HG03342 (cell line): ENCODE measurements around the gene NRF1.

Experiments used
- ATAC-seq: cut with Tn5 transposase; IDR thresholded peaks from one replicate; pipeline ENCODE4 v1.9.1; 2021; ENCODE audit warnings: mild to moderate bottlenecking, moderate library complexity; ENCODE audit not compliant: unreplicated experiment

Gene NRF1

DNA sequence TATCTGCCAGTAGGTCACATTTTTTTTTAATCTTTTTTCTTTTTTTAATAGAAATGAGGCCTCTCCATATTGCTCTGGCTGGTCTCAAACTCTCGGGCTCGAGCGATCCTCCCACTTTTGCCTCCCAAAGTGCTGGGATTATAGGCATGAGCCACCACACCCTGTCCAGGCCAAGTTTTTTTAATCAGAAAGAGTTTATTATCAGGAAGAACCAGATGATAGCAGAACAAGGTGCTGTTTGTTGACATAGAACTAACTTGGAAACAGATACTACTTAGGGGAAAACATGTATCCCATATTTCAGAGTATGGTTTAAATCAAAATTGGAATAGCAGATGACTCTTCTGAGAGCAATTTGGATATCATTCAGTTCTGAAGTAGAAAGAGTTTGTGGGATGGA is 118.6 kb downstream of the NRF1 start:
- ATAC-seq, result no peak

GRCh38 chr7:129734400-129734799 is 122.9 kb downstream of the NRF1 start:
- no peak for ATAC-seq

- no peak for ATAC-seq
These were observed 127.9 kb downstream of the NRF1 start for GRCh38 chr7:129739427-129739826.

DNA sequence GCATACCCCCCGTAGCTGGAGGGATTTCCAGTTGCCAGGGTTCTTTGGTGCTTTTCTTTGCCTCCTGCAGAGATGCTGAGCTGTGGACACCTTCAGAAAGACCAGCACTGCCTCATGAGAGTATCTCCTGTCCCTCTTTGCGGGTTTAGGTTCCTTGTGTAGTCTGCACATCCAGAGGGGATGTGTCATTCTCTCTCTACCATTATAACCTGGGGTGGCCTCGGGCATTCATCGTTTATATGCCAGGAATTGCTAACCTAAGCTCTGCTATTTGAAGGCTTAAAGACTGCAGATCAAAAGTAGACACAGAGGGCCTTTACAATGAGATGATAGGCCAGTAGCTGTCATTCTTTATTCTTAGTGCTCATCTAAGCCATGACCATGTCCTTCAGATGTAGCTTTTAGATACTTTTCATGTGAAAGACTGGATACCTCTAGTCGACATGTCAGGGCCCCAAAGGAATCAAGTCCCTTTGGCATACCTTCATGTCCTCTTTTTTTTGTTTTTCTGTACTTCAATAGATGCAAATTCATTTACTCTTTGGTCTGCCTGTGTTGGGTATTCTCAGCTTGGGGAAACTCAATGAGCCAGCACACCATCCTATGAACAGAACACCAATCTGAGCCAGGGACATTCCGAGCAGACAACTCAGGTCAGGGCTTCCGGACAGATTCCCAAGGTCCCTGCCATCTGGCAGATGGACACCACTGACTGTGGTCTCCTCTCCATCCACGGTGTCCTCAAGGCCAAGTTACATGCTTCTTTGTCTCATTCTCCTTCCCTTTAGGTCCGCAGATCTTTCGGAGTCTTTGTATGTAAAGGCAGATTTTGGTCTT is 129.3 kb downstream of the NRF1 start:
- no peak for ATAC-seq

- no peak for ATAC-seq
These were observed 130.3 kb downstream of the NRF1 start for GRCh38 chr7:129741743-129742213.

DNA sequence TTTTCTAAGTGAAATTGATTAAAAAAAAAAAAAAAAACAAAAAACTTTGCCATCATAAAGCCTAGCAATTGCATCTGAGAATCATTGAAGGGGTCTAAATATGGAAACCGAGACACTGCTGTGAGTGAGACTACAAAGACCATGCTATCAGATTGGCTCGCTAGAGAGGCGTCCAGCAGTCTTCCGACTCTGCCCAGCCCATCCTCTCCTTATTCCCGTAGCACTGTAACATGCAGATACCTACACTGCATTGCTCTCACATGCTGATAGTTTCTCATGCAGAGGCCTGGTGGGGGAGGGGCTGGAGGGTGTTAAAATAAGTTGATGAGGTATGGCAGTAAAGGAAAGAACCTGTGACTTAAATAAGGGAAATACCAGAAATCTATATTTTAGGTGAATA is 130.7 kb downstream of the NRF1 start:
- no peak for ATAC-seq

DNA sequence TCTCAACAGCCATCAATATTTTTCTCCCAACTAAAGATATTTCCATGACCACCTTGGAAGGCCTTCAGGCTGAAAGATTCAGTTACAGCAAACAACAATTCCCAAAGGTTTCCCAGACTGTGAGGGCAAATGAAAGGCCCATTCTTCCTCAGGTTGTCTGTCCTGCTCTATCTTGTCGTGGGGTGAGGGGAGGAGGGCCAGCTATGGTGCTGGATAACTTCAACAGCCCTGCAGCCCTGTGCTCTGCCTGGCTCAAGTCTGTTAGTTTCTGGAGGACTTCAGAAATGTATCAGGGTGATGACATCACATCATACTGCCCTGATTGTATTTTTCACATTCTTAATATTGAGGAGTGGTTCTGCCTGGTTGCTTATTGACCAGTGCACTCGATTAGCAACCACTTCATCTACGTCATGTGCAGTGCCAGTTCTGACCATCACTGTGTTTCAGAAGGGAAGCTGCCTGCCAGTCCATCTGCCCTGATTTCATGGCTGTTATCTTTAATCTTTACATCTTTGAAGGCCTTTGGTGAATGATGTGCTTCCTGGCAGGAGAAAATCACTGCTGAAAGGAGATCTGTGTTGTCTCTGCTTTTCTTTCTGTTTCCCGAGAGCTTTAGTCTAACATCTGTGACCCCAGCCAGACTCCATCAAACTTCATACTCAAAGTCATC is 135.5 kb downstream of the NRF1 start:
- no peak for ATAC-seq

DNA sequence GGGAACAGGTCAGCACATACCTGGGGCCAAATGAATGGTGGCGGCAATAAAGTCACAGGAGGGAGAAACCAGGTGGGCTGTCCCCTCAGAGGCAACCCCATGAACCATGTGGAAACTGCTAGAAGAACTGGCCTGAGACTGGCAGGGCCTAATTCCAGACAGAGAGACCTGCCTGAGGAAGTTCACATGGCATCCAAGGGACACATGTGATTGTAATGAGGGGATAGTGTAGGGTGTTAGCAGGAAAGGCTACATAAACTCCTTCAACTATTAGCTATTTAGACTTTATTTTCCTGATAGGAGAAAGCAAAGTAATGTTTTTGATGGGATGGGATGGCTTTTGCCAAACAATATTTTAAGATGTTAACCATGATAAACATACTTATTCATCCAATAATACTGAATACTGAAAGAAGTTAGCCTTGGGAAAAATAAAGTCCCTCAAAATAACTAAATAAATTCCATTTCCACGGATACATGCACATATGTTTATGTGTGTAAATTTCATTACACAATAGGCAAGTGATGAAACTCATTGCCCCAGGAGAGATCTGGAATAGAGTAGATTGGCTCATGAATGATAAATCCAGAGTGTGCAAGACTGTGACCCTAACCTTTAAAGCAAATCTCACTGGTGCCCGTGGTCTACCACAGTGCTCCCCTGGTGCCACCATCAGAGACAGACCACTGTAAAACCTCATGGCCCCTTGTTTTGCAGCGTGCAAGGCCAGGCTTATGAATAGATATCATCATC is 137.0 kb downstream of the NRF1 start:
- ATAC-seq, result no peak

DNA sequence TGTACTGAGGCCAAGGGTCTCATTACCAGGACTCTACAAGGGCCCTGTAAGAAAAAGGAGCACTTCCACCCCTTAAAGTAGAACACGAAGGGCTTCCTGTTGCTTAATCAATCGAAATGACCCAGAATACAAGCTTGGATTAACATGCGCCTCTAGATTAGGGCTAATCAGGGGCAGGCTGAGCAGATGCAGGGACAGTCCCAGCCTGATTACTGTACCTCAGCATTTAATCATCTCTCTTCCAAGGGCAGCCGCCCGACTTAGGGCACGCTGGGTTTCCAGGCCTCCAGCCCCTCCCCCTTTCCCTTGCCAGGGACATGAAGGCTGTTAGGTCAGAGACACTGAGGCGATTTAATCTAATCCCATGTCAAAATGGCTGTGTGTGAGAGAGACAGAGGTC is 138.6 kb downstream of the NRF1 start:
- ATAC-seq, result no peak

DNA sequence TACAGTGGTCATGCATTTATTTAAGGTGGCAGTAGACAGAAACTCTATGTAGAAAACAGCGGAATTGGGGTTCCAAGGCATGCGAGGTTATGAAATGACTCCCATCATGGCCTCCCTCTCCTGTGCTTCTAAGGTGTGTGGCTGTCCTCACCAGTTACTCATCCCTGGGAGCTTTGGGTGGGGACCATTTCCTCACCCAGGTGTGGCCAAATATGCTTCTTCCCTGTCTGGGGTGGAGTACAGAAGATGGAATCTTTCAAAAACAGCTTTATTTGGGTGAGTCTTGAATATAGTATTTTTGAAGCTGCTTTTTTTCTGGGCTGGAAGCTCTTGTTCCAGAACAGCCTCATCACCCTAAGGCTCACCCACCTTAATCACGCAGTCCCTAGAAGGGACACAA is 139.0 kb downstream of the NRF1 start:
- no peak for ATAC-seq

DNA sequence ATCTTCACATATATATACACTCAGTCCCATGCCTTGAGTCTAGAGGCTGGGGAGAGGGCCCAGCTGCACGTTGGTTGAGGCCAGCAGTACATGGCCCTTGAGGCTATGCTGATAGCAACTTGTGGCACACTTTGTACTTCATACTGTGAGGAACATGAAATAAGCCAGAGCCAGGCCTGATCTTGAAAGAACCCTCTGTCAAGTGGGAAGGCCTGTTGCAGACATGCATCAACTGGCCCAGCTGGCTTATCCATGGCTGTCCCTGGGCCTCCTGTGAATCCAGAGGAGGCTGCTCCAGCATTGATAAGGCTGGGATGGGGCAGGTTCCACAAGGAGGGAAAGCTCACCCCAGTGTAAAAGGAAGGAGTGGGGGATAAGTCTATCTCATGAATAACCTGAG is 140.4 kb downstream of the NRF1 start:
- ATAC-seq, result no peak

DNA sequence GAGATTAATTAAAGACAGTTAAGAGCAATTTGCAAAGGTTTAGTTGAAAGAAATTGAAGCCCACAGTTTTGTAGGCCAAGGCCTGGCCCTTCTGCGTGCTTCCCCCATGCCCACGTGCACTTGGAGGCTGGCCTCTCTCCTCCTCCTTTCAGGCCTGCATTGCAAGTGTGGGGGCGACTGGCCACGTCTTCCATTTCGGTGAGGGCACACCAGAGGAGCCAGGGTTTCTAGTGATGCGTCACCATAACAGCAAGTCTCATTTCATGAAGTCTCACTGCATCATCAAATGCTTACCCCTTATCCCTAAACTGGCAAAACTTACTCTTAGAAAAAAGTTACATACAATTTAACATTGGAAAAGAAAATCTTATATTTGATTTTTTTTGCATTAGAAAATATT is 141.2 kb downstream of the NRF1 start:
- ATAC-seq, result no peak

DNA sequence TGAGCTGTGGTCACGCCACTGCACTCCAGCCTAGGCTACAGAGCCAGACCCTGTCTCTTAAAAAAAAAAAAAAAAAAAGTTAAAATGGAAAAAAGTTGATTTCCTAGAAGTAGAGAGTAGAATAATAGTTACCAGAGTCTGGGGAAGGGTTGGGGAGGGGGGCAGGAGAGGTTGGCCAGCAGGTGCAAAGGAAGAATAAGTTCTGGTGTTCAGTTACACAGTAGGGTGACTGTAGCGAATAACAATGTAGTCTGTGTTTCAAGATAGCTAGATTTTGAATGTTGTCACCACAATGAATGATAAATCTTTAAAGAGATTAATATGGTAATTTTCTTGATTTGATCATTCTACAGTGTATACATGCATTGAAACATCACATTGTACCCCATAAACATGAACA is 142.9 kb downstream of the NRF1 start:
- ATAC-seq, result no peak

GRCh38 chr7:129757991-129758390 is 146.5 kb downstream of the NRF1 start:
- no peak for ATAC-seq

DNA sequence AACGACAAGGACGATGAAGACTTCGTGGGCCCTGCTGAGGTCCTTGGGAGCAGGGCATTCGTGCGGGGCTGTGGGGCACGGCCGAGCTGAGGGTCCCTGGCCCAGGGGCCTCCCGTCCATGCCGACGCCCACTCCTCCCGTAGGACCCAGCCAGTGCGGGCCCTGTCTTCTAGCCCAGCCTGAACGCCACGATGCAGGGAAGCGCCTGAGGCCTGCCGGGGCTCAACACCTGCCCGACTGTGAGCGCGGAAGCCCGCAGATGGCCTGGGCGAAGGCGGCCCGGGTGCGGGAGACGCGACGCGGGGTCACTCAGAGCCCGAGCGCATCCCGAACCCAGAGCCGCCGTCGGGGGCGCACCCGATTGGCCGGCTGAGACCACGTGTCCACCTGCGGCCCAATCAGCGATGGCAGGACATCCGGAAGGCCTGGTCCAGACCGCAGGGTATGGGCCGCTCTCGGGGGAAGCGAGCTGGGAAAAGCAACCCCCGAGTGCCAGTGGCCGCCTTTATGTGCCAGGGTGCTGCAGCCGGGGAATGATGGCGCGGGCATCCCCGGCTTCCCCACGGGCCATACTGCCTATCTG is 151.0 kb downstream of the NRF1 start:
- ATAC-seq, result no peak

- no peak for ATAC-seq
These were observed 152.9 kb downstream of the NRF1 start for GRCh38 chr7:129764247-129765084.

DNA sequence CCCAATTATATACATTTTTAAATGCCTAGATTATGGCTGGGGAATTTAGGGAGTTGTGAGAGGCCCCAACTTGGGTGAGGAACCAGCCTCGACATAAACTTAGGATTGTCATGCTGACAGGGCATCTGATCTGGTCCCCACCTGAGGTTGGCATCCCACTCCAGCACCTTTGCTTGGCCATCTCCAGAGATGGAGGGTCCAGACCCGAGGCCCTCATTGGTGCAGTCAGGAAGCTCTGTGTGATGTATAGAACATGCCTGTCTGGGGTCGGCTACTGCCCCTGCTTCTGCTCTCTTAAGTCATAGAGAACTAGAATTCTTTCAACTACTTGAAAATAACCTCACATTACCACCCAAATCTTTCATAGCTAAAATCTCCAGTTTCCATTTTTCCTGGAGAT is 153.8 kb downstream of the NRF1 start:
- ATAC-seq, result no peak

- ATAC-seq, result no peak
These were observed 155.8 kb downstream of the NRF1 start for GRCh38 chr7:129767120-129768015.

GRCh38 chr7:129768614-129769399 is 157.3 kb downstream of the NRF1 start:
- no peak for ATAC-seq
